Stimulated activated CD8-positive, alpha-beta memory T cell treated with anti-CD3 and anti-CD28 coated beads, Interleukin-15, amount 100 ng/mL, for 24 hours (primary cell): ENCODE data around the gene PELI3.

ENCODE experiments used
- DNase-seq: peaks from one replicate; pipeline ENCODE4 v3.0.0-alpha.2; 2020; ENCODE audit warnings: low read depth

The PELI3 gene

DNA sequence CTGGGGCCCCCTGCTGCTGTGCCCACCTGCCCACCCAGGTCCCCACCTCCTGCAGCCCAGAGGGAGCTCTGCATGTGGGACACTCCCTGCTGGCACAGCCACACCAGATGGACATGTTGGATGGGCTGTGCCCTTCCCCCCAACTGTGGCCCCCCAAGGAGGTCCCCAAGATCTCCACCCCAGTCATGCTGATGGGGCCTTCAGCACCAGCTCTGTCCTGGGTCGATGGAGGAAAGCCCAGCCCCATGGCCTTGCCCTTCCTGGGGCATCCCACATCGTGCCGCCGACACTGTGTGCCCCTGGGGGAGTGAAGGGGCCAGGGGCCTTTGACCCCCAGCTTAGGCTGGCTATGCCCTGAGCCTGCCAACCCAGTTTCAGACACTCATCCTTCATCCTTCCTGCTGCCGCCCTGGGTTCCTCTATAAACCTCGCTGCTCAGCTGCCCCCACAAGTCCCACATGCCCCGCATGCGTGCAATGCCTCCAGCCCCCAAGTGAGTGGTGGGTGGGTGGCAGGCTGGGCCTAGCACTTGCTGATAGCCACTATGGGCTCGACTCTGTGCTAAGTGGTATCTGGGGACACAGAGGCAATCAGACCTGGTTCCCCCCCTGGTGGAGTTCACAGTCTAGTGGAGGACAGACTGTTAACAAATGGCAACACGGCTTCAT, 9.6 kb downstream of the PELI3 start:
- no peak for DNase-seq

DNA sequence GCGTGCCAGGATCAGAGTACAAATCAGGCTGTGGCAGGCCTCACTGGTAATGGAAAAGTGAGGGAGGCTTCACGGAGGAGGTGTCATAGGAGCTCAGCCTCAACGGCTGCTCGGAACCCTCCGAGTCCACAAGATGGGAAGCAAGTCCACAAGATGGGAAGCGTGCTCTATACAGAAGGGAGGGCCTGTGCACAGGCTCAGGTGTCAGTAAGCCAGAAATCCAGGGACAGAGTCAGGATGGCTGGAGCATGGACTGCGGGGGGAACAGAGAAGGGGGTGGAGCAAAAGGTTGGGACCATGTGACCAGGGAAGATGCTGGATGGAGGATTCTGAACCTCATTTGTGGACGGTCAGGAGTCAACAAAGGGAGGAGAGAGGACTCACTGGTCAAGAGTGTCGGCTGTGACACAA, 10.1 kb downstream of the PELI3 start:
- DNase-seq: no peak

DNA sequence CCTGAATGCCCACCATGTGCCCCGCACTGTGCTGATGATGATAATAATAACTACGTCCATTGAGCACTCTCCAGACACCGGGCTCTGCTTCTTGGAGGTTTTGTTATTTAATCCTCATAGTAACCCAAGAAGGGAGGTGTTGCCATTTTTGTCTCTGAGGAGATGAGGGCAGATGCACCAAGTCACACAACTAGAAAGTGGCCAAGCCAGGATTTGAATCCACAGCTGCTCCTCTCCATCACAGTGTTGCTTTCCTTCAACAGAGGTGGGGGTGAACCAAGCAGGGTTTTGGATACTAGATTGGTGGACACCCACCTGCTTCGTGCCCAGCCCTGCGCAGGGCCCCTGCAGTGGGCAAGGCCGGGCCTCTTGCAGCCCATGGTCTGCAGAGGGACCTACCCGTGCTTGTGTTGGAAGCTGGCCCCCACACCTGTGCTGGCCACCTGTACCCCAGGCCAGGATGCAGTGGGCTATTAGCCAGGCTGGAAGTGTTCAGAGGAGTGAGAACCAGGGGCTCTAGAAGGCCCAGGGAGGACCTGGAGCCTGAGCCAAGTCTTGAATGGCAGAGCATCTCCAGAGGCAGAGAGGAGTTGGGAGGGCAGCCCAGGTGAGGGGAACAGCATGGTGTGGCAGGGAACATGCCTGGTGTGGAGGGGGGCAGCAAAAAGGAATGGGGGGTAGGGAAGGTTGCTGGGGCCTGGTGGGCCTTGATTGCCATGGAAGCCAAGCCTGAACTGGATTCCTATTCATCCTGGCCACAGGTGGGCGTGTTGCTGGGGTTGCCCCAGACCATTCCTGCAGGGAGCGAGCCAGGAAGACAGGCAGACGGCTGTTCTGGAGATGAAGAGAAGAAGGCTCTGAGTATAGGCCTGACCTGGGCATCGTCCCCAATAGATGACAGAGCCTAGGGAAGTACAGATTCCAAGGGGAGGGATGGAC, 10.8 kb downstream of the PELI3 start:
- no peak for DNase-seq

DNA sequence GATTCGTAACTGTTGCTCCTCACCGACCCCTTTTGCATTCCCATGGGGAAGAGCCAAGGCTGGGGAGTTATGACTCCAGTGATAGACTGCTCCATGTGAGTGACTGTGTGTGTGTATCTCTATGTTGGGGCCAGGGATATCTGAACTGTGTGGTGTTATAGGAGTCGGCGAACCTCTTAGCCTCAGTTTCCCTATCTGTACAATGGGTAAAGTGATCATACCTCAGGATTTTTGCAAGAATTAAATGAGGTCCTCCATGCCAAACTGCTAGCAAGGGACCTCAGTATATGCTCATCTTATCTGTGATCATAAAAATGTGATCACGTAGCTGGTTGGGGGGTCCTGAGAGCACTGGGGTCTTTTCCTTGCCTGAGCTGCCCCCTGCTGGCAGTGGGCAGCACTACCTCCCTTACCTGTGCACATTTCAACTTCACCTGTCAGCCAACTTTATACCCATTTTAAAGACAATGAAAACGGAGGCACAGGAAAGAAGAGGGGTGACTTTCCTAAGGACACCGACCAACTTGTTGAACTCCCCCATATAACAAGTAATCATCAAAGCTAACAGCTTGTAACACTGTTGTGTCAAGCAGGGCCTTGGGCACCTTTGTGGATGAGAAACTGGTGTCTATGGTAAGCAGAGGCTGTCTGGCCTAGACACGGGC, 12.2 kb downstream of the PELI3 start:
- DNase-seq: no peak

DNA sequence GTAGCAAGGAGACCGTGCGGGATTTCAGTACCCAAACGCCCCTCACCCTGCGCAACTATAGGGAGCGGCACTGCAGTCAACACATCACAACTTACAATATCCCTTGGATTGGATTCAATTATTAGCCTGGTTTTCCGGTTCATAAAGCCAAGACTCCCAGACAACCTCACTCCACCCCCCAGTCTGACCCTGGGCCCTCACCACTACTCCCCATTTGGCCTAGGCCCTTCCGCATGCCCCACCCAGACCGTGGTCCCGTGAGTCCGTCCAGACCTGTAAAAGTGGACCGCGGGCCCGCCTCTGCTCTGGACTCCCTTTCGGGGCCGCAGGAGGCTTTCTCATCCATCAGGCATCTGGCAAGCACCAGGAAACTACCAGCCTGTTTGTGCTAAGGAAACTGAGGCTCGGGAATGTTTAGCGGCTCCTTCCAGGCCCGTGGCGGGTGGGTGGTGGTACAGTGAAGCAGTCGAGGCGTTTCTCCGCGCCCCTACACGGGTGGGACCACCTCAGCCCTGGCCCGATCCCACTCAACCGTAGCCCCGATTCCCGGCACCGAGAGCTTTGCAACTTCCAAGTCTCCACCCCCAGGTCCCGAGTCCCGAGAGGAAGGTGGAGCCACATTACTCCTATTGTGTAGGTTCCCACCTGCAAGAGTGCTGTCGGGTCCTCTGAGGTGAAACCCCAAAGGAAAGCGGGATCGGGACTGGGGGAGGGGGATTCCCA, 12.8 kb downstream of the PELI3 start:
- DNase-seq: no peak

DNA sequence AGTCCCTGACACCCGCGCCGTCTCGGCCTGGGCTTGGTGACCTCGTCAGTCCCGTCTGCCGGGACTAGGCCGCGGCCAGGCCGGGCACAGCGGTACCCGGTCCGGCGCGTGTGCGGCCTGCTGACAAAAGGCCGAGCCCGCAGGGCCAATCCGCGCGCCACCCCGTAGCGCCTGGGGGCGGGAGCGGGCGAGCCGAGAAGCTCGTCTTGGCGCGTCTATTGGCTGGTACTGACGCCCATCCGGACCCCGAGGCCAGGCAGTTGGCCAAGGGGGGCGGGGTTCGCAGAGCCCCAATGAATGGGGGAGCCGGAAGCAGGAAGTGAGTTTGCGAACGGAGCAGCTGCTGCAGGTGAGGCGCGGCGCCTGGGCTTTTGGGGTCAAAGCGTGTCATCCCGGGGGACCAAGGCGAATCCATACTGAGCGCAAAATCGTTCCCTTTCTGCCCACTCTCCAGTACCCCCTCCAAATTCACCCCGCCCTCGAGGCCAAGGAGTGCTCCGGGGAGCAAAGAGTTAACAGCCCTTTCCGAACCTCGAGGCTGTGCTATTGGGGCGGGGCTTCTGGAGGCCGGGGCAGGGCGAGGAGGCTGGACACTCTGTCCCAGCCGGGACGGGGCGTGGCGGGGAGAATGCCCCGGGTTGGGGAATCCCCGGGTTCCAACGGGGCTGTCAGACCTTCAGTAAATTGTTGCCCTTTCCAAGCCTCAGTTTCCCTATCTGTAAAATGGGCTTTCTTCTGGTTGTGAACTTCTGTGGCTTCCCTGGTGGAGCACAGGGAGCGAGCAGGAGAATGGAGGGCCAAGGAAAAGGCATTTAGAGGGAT, 13.6 kb downstream of the PELI3 start, which contains the start of gene DPP3:
Gene DPP3, plus strand, starts transcription at position 318 of the 822 bp plus-strand sequence. CDS start 1,767 bp downstream, outside the sequence.
- peak; percentile 80 for DNase-seq

DNA sequence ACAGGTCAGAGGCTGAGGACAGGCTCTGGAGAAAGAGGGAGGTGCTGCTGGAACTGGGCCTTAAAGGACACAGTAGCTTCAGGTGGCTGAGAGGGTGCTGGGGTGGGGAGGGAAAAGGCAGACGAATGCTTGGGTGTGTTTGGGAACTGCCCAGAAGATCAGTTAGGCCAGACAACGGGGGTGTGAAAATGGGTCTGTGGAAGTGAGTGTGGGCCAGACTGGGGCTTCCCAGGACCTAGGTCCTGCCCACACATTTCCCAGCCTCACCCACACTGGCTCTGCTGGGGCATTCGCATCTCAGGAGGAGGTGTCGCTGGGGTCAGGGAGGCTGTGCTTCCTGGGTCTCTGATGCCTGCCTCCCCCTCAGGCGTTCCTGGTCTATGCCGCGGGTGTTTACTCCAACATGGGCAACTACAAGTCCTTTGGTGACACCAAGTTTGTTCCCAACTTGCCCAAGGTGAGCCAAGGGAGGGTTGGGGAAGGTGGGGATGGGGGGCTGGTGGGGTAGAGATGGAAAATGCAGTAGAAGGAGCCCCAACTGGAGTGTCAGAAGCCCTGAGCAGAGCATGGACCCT, 18.2 kb downstream of the PELI3 start:
- no peak for DNase-seq

DNA sequence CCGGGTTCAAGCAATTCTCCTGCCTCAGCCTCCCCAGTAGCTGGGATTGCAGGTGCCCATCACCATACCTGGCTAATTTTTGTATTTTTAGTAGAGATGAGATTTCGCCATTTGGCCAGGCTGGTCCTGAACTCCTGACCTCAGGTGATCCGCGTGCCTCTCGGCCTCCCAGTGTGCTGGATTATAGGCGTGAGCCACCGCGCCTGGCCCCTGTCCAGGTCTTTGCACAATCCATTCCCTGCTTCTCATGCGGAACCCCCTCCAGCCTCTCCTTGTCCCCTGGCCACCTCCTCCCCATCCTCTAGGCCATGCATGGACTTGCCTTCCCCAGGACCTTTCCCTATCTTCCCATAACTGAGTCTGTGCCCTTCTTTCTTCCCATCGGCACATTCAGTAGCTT, 22.3 kb downstream of the PELI3 start:
- no peak for DNase-seq

DNA sequence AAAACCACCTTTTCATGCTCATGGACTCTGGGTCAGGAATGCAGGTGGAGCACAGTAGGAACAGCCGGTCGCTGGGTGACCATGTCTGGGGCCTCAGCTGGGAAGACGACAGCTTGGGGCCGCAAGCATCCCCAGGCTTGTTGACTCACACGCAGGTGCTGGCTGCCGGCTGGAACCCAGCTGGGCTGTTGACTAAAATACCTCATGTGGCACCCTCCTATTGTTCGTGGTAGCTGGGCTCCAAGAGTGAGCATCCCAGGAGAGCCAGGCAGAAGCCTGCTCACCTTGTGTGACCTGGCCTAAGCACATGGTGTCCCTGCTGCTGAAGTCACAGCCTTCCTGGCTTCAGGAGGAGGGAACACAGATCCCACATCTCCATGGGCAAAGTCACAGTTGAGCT, 22.9 kb downstream of the PELI3 start:
- no peak for DNase-seq

DNA sequence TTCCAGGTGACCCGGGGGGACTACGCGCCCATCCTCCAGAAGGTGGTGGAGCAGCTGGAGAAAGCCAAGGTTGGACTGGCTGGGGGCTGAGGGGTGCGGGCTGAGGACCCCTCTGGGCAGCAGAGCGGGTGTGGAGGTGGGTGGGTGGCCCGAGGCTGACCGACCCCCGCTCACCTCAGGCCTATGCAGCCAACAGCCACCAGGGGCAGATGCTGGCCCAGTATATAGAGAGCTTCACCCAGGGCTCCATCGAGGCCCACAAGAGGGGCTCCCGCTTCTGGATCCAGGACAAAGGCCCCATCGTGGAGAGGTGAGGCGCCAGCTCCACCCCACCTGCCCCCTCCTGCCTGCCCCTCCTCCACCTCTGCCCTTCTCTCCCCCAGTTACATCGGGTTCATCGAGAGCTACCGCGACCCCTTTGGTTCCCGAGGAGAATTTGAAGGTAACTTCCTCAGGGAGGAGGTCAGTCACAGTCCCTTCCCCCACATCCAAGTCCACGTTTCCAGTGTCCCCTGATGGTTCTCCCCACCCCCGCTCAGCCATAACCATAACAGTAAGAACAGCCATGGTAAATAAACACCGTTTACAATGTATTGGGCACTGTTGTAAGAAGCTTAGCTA, 24.7 kb downstream of the PELI3 start:
- no peak for DNase-seq

DNA sequence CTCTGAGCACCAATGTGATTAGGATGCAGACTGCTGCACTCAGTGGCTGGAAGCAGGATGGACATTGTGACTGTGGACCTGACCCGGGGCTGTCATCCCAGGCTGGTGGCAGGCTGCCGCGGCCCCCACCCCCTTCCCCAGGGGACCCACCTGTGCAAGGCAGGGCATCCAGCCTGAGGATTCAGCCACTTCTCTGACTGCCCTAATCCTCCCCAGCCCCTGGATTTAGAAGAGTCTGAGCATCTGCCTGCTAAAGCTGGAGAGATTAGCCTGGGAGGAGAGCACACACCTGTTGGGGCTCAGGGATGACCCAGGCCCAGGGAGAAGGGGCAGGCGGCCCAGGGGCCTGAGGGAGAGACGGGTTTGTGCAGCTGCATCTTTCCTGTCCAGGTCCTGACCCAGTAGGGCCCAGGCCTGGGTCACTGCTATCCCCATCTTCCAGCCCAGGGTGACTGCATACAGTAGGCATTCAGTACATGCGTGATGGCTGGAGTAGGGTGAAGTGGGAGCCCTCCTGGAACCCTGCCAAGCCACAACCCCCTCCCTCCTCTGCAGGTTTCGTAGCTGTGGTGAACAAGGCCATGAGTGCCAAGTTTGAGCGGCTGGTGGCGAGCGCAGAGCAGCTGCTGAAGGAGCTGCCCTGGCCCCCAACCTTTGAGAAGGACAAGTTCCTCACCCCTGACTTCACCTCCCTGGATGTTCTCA, 25.6 kb downstream of the PELI3 start:
- DNase-seq: no peak

DNA sequence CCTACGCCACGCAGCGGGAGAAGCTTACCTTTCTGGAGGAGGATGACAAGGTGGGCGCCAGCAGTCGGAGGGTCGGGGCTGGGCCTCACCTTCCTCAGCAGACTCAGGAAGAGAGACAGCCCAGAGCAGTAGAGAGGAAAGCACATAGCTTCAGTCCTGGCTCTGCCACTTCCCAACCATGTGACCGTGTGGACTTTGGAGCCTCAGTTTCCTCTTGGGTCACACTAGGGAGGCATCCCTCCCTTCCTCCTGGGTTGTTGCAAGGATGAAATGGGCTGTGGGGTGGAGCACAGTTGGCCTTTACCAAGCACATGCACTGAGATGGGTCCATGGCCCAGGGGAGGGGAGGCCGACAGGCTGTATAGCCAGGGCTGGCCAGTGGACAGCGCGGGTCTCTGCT, 26.4 kb downstream of the PELI3 start:
- DNase-seq: no peak

DNA sequence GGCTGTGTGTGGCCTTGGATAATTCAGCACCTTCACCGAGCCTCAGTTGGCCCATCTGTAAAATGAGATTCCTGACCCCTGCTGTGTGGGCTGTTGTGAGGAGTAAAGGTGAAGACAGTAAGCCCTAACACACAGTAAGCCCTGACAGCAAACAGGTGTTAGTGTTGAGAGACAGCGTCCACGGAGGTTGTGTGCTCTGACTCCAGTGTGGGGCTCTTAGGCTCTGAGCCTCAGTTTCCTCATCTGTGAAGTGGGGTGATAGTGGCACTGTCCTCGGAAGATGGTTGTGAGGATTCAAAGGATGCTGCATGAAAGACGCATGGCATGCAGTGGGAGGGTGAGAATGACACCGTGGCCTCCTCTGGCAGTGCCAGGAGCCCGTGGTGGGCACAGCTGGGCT, 27.8 kb downstream of the PELI3 start:
- DNase-seq: no peak

DNA sequence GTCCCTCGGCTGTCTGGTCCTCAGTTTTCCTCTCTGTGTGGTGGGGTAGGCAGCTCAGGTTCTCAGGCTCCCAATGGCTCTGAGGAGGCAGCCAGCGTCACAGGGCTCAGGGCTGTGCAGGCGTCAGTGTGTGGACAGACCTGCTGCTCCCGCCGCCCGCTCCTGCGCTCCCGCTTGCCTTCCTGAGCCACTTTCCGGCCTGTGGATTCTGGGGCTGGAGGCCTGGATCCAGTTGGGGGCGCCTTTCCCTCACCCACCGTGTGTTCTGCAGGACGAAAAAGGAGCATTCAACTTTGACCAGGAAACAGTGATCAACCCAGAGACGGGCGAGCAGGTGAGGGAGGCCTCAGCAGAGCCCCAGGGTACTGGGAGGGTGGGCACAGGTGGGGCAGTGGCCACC, 28.2 kb downstream of the PELI3 start:
- DNase-seq: no peak

DNA sequence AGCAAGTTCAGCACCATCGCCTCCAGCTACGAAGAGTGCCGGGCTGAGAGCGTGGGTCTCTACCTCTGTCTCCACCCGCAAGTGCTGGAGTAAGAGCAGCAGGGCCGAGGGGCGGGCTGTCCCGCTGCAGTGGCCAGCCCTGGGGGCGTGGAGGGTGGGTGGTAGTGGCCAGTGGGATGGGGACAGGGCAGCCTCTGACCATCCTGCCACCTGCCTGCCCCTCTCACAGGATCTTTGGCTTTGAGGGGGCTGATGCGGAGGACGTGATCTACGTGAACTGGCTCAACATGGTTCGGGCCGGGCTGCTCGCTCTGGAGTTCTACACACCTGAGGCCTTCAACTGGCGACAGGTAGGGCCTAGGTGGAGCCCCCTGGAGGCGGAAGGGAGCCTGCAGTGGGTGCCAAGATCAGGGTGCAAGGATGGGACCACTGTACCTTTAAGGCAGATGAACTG, 28.7 kb downstream of the PELI3 start:
- DNase-seq: no peak

DNA sequence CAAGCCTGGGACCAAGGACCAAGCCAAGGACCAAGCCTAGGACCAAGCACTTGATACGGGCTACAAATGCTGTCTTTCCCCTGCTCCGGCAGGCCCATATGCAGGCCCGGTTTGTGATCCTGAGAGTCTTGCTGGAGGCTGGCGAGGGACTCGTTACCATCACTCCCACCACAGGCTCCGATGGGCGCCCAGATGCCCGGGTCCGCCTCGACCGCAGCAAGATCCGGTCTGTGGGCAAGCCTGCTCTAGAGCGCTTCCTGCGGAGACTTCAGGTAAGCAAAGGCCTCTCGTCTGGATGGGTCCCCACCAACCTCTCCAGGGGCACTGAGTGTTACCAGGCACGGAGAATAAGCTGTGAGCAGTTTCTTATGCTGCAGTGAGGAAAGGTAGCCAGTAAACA, 30.5 kb downstream of the PELI3 start:
- DNase-seq: no peak

DNA sequence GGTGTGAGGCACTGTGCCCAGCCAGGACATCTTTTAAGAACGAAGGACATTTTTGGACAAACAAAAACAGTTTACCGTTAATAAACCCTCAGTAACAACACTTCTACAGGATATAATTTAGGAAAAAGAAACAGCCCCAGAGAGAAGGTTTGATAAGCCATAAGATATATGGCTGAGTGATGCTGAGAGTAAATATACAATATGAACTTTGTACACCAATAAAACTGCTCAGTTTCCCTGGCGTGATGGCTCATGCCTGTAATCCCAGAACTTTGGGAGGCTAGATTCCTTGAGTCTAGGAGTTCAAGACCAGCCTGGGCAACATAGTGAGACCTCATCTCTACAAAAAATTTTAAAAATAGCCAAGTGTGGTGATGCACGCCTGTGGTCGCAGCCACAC, 31.8 kb downstream of the PELI3 start:
- DNase-seq: no peak

DNA sequence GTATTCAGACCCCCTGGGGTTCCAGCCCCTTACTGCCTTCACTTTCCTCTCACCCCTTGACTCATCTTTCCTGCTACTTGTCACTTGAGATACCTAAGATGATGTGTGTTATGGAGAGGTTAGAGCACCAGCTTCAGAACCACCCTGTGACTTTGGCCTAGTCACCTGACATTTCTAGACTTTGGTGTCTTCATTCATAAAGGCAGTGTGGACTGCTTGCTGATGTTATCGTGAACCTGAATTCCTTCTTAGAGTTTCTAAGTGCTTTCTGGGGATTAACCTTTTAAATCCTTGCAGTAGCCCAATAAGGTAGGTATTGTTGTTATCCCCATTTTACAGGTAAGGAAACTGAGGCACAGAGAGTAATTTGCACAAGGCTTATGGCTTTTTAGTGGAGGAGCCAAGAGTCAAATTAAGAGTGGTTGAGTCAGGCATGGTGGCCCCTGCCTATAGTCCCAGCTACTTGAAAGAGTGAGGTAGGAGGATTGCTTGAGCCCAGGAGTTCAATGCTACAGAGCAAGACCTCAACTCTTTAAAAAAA, 38.6 kb downstream of the PELI3 start:
- no peak for DNase-seq

DNA sequence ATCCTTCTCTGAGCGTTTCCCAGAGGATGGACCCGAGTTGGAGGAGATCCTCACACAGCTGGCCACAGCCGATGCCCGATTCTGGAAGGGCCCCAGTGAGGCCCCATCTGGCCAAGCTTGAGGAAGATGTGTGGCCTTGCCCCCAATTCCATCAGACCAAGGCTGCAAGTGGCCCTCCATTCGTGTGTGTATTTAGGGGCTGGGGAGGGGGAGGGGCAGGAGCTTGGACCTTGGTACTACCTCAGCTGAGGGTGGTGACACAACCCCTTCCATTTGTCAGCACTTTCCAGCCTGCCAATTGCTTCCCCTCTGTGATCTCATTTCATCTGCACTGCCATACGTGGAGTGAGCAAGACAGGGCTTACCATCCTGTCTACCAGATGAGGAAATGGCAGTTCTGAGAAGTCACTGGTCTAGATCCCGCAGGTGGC, 42.4 kb downstream of the PELI3 start:
- no peak for DNase-seq
